ENCODE measurements around the gene MLH1.

GRCh38 chr3:37054370-37054769 lies 61.1 kb downstream of the MLH1 start:
- TF ChIP-seq CTCF (IDR thresholded peaks at IDR 0.05) (no peak), POLR2A (IDR thresholded peaks at IDR 0.05) (no peak)
